GM18526 (cell line): ENCODE measurements around the gene TOM1L2.

Experiments
- POLR2A ChIP-seq: IDR thresholded peaks from 3 replicates; pipeline ENCODE4 v1.6.1; 2011; ENCODE audit not compliant: insufficient read length; ENCODE audit errors: extremely low read depth

Gene TOM1L2

GRCh38 chr17:17817552-17817947, 154.7 kb downstream of the TOM1L2 start:
- TF ChIP-seq POLR2A = no peak

GRCh38 chr17:17816831-17817551, 155.2 kb downstream of the TOM1L2 start:
- TF ChIP-seq POLR2A = no peak

GRCh38 chr17:17816240-17816814, 155.9 kb downstream of the TOM1L2 start:
- peak; percentile 1 for TF ChIP-seq POLR2A

GRCh38 chr17:17815436-17816200, 156.6 kb downstream of the TOM1L2 start:
- TF ChIP-seq POLR2A = no peak

GRCh38 chr17:17815062-17815406, 157.2 kb downstream of the TOM1L2 start:
- TF ChIP-seq POLR2A = no peak

GRCh38 chr17:17814162-17815061, 157.8 kb downstream of the TOM1L2 start:
- TF ChIP-seq POLR2A = no peak

- no peak for TF ChIP-seq POLR2A
These were observed 158.5 kb downstream of the TOM1L2 start for GRCh38 chr17:17813725-17814095.

- TF ChIP-seq POLR2A = peak; percentile 9
These were observed 159.0 kb downstream of the TOM1L2 start for GRCh38 chr17:17813055-17813724.

GRCh38 chr17:17812211-17813054, 159.8 kb downstream of the TOM1L2 start:
- no peak for TF ChIP-seq POLR2A

- no peak for TF ChIP-seq POLR2A
These were observed 160.6 kb downstream of the TOM1L2 start for GRCh38 chr17:17811381-17812210.

- TF ChIP-seq POLR2A = no peak
These were observed 161.3 kb downstream of the TOM1L2 start for GRCh38 chr17:17810895-17811248.

- TF ChIP-seq POLR2A = no peak
These were observed 161.9 kb downstream of the TOM1L2 start for GRCh38 chr17:17810084-17810894.
